Stimulated activated CD8-positive, alpha-beta memory T cell treated with anti-CD3 and anti-CD28 coated beads, Interleukin-4, amount 100 ng/mL, for 48 hours (primary cell): ENCODE results near the gene NVL.
"Not testable (repeated sequence)": the region's sequence is repeated elsewhere in the genome, so short reads cannot be mapped to it uniquely, and the experiment has no call there.

Source experiments
- DNase-seq: peaks from one replicate; pipeline ENCODE4 v3.0.0-alpha.2; 2020

The NVL gene

GRCh38 chr1:224329842-224330753 is at the start of gene NVL:
Gene NVL, minus strand, starts transcription at chr1:224330172. Its CDS starts 45 bp downstream, at chr1:224330127.
- peak; percentile 84 for DNase-seq

- DNase-seq: no peak
These were observed 49.1 kb upstream of the NVL start for GRCh38 chr1:224378855-224379631.

- peak; percentile 56 for DNase-seq
These were observed 47.7 kb upstream of the NVL start for GRCh38 chr1:224377676-224378006.

DNA sequence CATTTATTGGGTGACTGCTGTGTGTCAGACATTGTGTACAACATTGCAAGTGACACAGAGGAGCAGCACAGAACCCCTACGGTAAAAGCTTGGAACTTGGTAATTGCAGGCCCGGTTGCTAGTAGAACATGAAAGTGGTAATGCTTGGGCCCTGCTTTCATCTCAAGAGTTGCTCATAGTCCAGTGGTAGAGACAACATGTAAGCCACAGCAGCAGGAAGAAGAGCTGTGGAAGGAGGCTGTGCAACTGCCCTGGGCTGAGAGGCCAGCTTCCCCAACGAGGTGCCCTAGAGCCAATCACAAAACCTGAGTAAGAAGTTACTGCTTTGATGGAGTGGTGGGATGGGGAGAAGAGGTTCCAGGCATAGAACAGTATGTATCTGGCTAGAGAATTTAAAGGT is 45.1 kb upstream of the NVL start:
- no peak for DNase-seq

DNA sequence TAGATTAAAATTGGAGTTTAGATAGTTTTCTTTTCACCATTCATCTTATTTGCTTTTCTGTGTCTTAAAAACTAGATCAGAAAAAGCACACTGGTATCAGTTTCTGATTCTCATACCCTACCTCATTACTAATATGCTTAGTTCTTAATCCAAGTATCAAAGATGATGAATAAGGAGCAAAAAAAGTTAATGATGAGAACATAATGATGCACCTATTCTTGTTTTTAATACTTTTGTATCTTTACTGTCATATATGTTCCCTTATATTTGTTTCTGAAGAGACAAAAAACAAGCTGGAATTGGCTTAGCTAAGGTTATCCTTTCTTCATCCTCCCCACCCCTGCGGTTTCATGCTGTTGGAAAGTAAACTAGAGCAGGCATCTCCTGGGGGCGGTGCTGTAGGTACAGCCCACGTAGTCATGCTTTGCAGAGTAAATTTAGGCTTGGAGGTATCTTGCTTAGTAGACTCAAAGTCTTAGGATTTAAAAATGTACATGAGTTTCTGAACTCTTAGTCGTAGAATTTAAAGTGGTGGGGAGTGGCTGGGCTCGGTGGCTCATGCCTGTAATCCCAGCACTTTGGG is 43.1 kb upstream of the NVL start:
- DNase-seq: no peak

GRCh38 chr1:224368409-224368808 is 38.4 kb upstream of the NVL start:
- no peak for DNase-seq

DNA sequence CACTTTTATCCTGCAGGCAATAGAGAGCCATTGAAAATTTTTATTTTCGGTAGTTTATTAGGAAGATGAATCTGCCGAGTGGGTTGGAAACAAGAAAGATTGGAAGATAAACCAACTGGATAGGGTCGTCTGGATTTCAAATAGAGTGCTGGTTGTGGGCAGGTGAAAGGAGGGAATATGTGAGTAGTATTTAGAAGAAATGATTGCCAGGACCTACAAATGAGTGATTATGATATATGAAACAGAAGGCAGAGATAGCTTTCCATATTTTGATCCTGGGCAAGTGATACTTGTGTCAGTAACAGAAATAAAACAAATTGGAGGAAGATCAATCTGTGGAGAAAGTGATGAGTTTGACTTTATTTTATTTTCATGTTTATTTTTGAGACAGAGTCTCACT is 29.2 kb upstream of the NVL start:
- DNase-seq: no peak

GRCh38 chr1:224358237-224358636 is 28.3 kb upstream of the NVL start:
- DNase-seq: no peak

- DNase-seq: no peak
These were observed 27.7 kb upstream of the NVL start for GRCh38 chr1:224357626-224358124.

- peak; percentile 91 for DNase-seq
These were observed 27.0 kb upstream of the NVL start, which contains the start of gene CNIH4 for GRCh38 chr1:224356685-224357625. Gene CNIH4, plus strand, starts transcription at chr1:224356879. Its CDS starts 46 bp downstream, at chr1:224356925.

- no peak for DNase-seq
These were observed 24.3 kb upstream of the NVL start for GRCh38 chr1:224353975-224354925.

DNA sequence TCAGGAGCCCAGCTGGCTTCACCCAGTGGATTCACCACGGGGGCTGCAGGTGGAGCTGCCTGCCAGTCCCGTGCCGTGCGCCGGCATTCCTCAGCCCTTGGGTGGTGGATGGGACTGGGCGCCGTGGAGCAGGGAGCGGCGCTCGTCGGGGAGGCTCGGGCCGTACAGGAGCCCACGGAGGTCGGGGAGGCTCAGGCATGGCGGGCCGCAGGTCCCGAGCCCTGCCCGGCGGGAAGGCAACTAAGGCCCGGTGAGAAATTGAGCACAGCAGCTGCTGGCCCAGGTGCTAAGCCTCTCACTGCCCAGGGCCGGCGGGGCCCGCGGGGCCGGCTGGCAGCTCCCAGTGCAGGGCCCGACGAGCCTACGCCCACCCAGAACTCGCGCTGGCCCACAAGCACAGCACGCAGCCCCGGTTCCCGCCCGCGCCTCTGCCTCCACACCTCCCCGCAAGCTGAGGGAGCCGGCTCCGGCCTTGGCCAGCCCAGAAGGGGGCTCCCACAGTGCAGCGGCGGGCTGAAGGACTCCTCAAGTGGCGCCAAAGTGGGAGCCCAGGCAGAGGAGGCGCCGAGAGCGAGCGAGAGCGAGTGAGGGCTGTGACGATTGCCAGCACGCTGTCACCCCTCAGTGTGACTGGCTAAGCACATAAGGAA is 22.6 kb upstream of the NVL start:
- DNase-seq: not testable (repeated sequence)

DNA sequence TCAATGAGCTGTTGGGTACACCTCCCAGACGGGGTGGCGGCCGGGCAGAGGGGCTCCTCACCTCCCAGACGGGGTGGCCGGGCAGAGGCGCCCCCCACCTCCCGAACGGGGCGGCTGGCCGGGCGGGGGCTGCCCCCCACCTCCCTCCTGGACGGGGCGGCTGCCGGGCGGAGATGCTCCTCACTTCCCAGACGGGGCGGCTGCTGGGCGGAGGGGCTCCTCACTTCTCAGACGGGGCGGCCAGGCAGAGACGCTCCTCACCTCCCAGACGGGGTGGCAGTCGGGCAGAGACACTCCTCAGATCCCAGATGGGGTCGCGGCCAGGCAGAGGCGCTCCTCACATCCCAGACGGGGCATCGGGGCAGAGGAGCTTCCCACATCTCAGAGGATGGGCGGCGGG is 19.7 kb upstream of the NVL start:
- DNase-seq: not testable (repeated sequence)

GRCh38 chr1:224348137-224348536 is 18.2 kb upstream of the NVL start:
- no peak for DNase-seq

GRCh38 chr1:224343679-224344078 is 13.7 kb upstream of the NVL start:
- no peak for DNase-seq

DNA sequence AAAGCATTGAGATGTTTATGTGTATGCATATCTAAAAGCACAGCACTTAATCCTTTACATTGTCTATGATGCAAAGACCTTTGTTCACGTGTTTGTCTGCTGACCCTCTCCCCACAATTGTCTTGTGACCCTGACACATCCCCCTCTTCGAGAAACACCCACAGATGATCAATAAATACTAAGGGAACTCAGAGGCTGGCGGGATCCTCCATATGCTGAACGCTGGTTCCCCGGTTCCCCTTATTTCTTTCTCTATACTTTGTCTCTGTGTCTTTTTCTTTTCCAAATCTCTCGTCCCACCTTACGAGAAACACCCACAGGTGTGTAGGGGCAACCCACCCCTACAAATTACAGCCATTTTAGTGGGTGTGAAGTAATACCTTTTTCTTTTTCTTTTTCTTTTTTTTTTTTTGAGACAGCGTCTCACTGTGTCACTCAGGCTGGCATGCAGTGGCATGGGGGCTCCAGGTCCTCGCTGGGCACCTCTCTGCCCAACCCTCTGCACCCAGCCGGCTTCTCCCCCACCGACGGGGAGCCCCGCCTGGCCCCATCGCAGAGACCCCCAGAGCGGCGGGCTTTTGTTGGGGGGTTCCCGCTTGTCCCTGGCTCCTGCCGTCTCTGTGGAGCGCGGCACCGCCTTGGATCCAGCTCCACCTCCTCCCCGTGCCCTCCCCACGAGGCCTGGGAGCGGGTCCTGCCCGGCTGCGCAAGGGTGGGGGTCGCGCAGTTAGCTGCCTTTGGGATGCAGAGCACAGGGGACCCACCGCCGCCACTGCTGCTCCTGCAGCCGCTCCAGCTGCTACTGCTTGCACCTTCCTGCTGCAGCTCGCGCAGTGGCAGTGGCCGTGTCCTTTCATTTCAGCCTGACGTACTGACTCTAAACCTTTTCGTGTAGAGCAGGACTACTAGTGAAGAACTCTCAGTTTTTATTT is 10.7 kb upstream of the NVL start:
- DNase-seq: peak; percentile 52

GRCh38 chr1:224339442-224340033 is 9.6 kb upstream of the NVL start:
- DNase-seq: no peak

DNA sequence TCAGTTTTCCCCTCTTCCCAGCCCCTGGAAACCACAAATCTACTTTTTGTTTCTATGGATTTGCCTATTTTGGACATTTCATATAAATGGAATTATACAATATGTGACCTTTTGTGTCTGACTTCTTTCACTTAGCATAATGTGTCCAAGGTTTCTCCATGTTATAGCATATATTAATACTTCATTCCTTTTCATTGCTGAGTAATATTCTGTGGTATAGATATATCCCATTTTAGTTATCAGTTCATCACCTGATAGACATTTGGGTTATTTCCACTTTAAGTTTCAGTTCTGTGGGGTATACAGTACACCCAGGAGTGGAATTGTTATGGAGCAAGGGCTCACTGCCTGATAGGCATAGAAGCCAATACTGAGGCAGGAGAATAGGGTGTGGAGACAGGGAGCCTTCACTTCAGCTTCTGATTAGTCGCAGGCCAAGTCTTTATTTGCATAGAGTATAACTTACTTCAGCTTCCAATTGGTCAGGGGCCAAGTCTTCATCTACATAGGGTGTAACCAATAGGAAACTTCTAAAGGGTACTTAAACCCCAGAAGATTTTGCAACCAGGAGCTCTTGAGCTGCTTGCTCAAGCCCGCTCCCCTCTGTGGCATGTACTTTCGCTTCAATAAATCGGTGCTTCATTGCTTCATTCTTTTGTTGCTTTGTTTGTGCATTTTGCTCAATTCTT is 8.3 kb upstream of the NVL start:
- no peak for DNase-seq
